ENCODE results near the gene TTC23. TPM values are rescaled to one million over a fixed set of nuclear protein-coding genes. Genes with fewer than 3 reads are reported as not detected.

TTC23 gene
- total RNA-seq, 1 experiment from 2014 or later = 13.4 TPM

- CTCF ChIA-PET = no interaction called here
- POLR2A ChIA-PET (ENCODE audit: low non-redundant PET) = interaction anchor here (0.5 kb wide), 1 partner anchor 306 kb away, joined by 4 read pairs; no protein-coding TSS in a partner anchor
- intact Hi-C loops (cut with micrococcal nuclease; ENCODE audit: unreplicated experiment) = no loop called here
- no peak overlapping the region for H3K4me3 ChIP-seq (ENCODE audit: low read depth, low read length, poor library complexity, severe bottlenecking)
- no peaks in the 10 kb centered on the region for H3K9me3 ChIP-seq (ENCODE audit: low read depth, low read length, poor library complexity, severe bottlenecking)
- no peaks in the 10 kb centered on the region for H3K27me3 ChIP-seq (replicated peaks; ENCODE audit: insufficient read depth, low read depth, low read length, poor library complexity)
- H3K36me3 ChIP-seq (ENCODE audit: insufficient read depth, low read length, poor library complexity, severe bottlenecking) = no peaks in the 10 kb centered on the region
- no peaks in the 10 kb centered on the region for H3K4me1 ChIP-seq (ENCODE audit: insufficient read depth, low read length, poor library complexity, severe bottlenecking)
- no peak overlapping the region for H3K27ac ChIP-seq (ENCODE audit: low read depth, low read length, poor library complexity, severe bottlenecking)
- DNase-seq (ENCODE audit: low spot score) = no peak
- no peak for TF ChIP-seq CTCF (conservative IDR thresholded peaks at IDR 0.05; ENCODE audit: low read depth, low read length)
- no peak for TF ChIP-seq EZH2 (IDR thresholded peaks at IDR 0.05; ENCODE audit: borderline replicate concordance, low read depth, low read length, poor library complexity, severe bottlenecking)
- no TSS peak for BruUV-seq (replicated peaks)
These were observed 40.1 kb downstream of the TTC23 start for GRCh38 chr15:99209326-99209725.

GRCh38 chr15:99207672-99208071 lies 41.7 kb downstream of the TTC23 start:
- no peak for DNase-seq (ENCODE audit: low spot score)
- BruUV-seq (replicated peaks) = no TSS peak
- no peaks in the 10 kb centered on the region for H3K36me3 ChIP-seq (ENCODE audit: insufficient read depth, low read length, poor library complexity, severe bottlenecking)
- H3K9me3 ChIP-seq (ENCODE audit: low read depth, low read length, poor library complexity, severe bottlenecking) = no peaks in the 10 kb centered on the region
- H3K4me1 ChIP-seq (ENCODE audit: insufficient read depth, low read length, poor library complexity, severe bottlenecking) = no peaks in the 10 kb centered on the region
- H3K27me3 ChIP-seq (replicated peaks; ENCODE audit: insufficient read depth, low read depth, low read length, poor library complexity) = no peaks in the 10 kb centered on the region
- POLR2A ChIA-PET (ENCODE audit: low non-redundant PET) = interaction anchor here (0.9 kb wide), 1 partner anchor 391 kb away, joined by 4 read pairs; no protein-coding TSS in a partner anchor
- no peak overlapping the region for H3K27ac ChIP-seq (ENCODE audit: low read depth, low read length, poor library complexity, severe bottlenecking)
- TF ChIP-seq EZH2 (IDR thresholded peaks at IDR 0.05; ENCODE audit: borderline replicate concordance, low read depth, low read length, poor library complexity, severe bottlenecking) (no peak), CTCF (conservative IDR thresholded peaks at IDR 0.05; ENCODE audit: low read depth, low read length) (no peak)
- intact Hi-C loops (cut with micrococcal nuclease; ENCODE audit: unreplicated experiment) = no loop called here
- H3K4me3 ChIP-seq (ENCODE audit: low read depth, low read length, poor library complexity, severe bottlenecking) = no peak overlapping the region
- CTCF ChIA-PET = no interaction called here

- ChIA-PET CTCF (no interaction called here), POLR2A (ENCODE audit: low non-redundant PET) (no interaction called here)
- TF ChIP-seq EZH2 (IDR thresholded peaks at IDR 0.05; ENCODE audit: borderline replicate concordance, low read depth, low read length, poor library complexity, severe bottlenecking) (no peak), CTCF (conservative IDR thresholded peaks at IDR 0.05; ENCODE audit: low read depth, low read length) (no peak)
- Histone ChIP-seq H3K36me3 (ENCODE audit: insufficient read depth, low read length, poor library complexity, severe bottlenecking) (no peaks in the 10 kb centered on the region), H3K9me3 (ENCODE audit: low read depth, low read length, poor library complexity, severe bottlenecking) (no peaks in the 10 kb centered on the region), H3K27me3 (replicated peaks; ENCODE audit: insufficient read depth, low read depth, low read length, poor library complexity) (no peaks in the 10 kb centered on the region), H3K4me3 (ENCODE audit: low read depth, low read length, poor library complexity, severe bottlenecking) (no peak overlapping the region), H3K27ac (ENCODE audit: low read depth, low read length, poor library complexity, severe bottlenecking) (no peak overlapping the region), H3K4me1 (ENCODE audit: insufficient read depth, low read length, poor library complexity, severe bottlenecking) (no peaks in the 10 kb centered on the region)
- no TSS peak for BruUV-seq (replicated peaks)
- intact Hi-C loops (cut with micrococcal nuclease; ENCODE audit: unreplicated experiment) = no loop called here
- no peak for DNase-seq (ENCODE audit: low spot score)
These were observed 47.2 kb downstream of the TTC23 start for GRCh38 chr15:99202176-99202552.
